Measurements from ENCODE around the gene SLCO2A1. TPM values are rescaled to one million over a fixed set of nuclear protein-coding genes. Genes with fewer than 3 reads are reported as not detected.

The SLCO2A1 gene
- total and polyA plus RNA-seq, 2 experiments from 2014 or later, result 0.31 to 1.0 TPM

GRCh38 chr3:134009345-134010000 lies 20.3 kb downstream of the SLCO2A1 start:
- no peaks in the 10 kb centered on the region for H3F3A ChIP-seq (replicated peaks; ENCODE audit: low read depth)
- no peak overlapping the region for H3K4me2 ChIP-seq
- no peaks in the 10 kb centered on the region; the same call in 2 of the 3 replicates for H3K4me1 Mint-ChIP-seq
- H3K4me3 Mint-ChIP-seq, result no peak overlapping the region
- H3K27ac ChIP-seq (ENCODE audit: low read depth), result no peak overlapping the region
- ATAC-seq (no peak), DNase-seq (ENCODE audit: low spot score) (no peak)
- H3K4me1 ChIP-seq (ENCODE audit: insufficient read depth), result no peaks in the 10 kb centered on the region
- H3K36me3 ChIP-seq (ENCODE audit: insufficient read depth), result no peaks in the 10 kb centered on the region
- no peaks in the 10 kb centered on the region for H3K9me2 ChIP-seq (ENCODE audit: insufficient read depth)
- no peak overlapping the region for H3K27ac Mint-ChIP-seq
- no peaks in the 10 kb centered on the region for H3K27me3 Mint-ChIP-seq (ENCODE audit: insufficient read depth, low read depth, poor library complexity)
- no peaks in the 10 kb centered on the region for H3K36me3 Mint-ChIP-seq (ENCODE audit: low read depth)
- H3K27me3 ChIP-seq (ENCODE audit: insufficient read depth), result no peaks in the 10 kb centered on the region
- H2AFZ ChIP-seq, result no peak overlapping the region
- H3K79me2 ChIP-seq (replicated peaks; ENCODE audit: insufficient read depth), result no peaks in the 10 kb centered on the region
- no peaks in the 10 kb centered on the region for H4K20me1 ChIP-seq (replicated peaks; ENCODE audit: insufficient read depth)
- TF ChIP-seq EZH2 (IDR thresholded peaks at IDR 0.05; ENCODE audit: low read depth, unreplicated experiment) (no peak), CREB1 (CRISPR knock-in tag; IDR thresholded peaks at IDR 0.05; ENCODE audit: low read depth) (no peak), POLR2AphosphoS5 (IDR thresholded peaks at IDR 0.05; ENCODE audit: low read depth) (no peak), NANOG (IDR thresholded peaks at IDR 0.05; ENCODE audit: borderline replicate concordance) (no peak), ZNF331 (CRISPR knock-in tag; IDR thresholded peaks at IDR 0.05; ENCODE audit: low read depth) (no peak)
- TF ChIP-seq, protein P1, sequence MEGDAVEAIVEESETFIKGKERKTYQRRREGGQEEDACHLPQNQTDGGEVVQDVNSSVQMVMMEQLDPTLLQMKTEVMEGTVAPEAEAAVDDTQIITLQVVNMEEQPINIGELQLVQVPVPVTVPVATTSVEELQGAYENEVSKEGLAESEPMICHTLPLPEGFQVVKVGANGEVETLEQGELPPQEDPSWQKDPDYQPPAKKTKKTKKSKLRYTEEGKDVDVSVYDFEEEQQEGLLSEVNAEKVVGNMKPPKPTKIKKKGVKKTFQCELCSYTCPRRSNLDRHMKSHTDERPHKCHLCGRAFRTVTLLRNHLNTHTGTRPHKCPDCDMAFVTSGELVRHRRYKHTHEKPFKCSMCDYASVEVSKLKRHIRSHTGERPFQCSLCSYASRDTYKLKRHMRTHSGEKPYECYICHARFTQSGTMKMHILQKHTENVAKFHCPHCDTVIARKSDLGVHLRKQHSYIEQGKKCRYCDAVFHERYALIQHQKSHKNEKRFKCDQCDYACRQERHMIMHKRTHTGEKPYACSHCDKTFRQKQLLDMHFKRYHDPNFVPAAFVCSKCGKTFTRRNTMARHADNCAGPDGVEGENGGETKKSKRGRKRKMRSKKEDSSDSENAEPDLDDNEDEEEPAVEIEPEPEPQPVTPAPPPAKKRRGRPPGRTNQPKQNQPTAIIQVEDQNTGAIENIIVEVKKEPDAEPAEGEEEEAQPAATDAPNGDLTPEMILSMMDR (conservative IDR thresholded peaks at IDR 0.05; ENCODE audit: low read depth in 2 of 2), result no peak
- H3K9me3 Mint-ChIP-seq, result peaks cover 7% of the 10 kb centered on the region
- no peak overlapping the region for H3K4me3 ChIP-seq

DNA sequence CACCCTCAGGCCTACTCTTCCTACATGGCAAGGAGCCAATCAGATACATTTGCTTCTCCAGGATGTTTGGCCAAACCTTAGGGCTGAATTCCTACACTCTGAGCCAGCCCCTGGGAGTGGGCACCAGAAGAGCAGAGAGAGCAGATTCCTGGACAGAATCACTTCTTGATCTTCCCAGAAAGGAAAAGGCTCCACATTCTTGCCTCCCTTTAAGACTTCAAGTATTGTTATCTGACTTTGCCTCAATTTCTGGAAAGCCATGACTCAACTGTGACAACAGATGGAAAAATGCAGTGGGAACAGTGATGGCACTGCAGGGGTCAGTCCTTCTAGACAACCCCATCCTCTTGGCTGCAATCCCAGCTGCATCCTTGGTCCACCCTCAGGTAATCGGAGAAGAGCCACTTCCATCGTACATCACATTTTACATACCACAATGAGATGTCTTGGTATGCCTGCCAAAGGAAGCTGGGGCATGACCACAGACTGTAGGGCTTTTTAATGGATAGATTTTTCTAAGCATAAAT lies 21.0 kb downstream of the SLCO2A1 start:
- no peaks in the 10 kb centered on the region for H3K9me2 ChIP-seq (ENCODE audit: insufficient read depth)
- no peak overlapping the region for H2AFZ ChIP-seq
- Mint-ChIP-seq H3K4me1 (no peaks in the 10 kb centered on the region; the same call in 2 of the 3 replicates), H3K27me3 (ENCODE audit: insufficient read depth, low read depth, poor library complexity) (no peaks in the 10 kb centered on the region), H3K9me3 (peaks cover 8% of the 10 kb centered on the region), H3K4me3 (no peak overlapping the region), H3K36me3 (ENCODE audit: low read depth) (no peaks in the 10 kb centered on the region), H3K27ac (no peak overlapping the region)
- no peak overlapping the region for H3K4me2 ChIP-seq
- TF ChIP-seq, protein P1 (conservative IDR thresholded peaks at IDR 0.05; ENCODE audit: low read depth in 2 of 2), result no peak
- TF ChIP-seq CREB1 (CRISPR knock-in tag; IDR thresholded peaks at IDR 0.05; ENCODE audit: low read depth) (no peak), ZNF114 (CRISPR knock-in tag; IDR thresholded peaks at IDR 0.05) (no peak)
- no peaks in the 10 kb centered on the region for H3K4me1 ChIP-seq (ENCODE audit: insufficient read depth)
- H4K20me1 ChIP-seq (replicated peaks; ENCODE audit: insufficient read depth), result no peaks in the 10 kb centered on the region
- no peaks in the 10 kb centered on the region for H3F3A ChIP-seq (replicated peaks; ENCODE audit: low read depth)
- H3K36me3 ChIP-seq (ENCODE audit: insufficient read depth), result no peaks in the 10 kb centered on the region
- ATAC-seq, result no peak
- no peaks in the 10 kb centered on the region for H3K27me3 ChIP-seq (ENCODE audit: insufficient read depth)
- no peak overlapping the region for H3K4me3 ChIP-seq
- DNase-seq (ENCODE audit: low spot score), result no peak
- H3K27ac ChIP-seq (ENCODE audit: low read depth), result no peak overlapping the region
- no peaks in the 10 kb centered on the region for H3K79me2 ChIP-seq (replicated peaks; ENCODE audit: insufficient read depth)

Data from GM23338 (cell line).